Measurements from ENCODE around the gene MRPL34.

Gene MRPL34

DNA sequence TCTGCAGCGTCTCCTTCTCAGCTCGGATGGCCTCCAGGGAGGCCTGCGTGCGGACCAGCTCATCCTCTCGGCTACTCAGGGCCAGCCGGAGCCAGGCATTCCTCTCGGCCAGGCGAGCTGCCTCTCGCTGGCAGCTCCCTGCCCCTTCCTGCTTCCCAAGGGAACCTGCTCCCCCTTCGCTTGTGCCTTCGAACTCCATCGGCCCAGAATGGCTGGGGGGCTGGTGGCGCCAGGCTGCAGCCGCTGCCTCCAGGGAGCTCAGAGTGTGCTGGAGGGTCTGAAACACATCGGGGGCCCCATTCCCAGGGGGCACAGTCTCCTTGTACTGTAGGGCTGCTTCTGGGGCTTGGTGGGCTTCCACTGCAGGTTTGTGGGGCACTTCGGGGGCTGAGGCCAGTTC lies 43.1 kb upstream of the MRPL34 start:
- in situ Hi-C loops (cut with HindIII; ENCODE audit: low pct_ligation_motif_present, low sequenced_read_pairs): no loop called here
- no peak overlapping the region for H3K4me3 ChIP-seq (ENCODE audit: low read depth, low read length)
- no peaks in the 10 kb centered on the region for H3K36me3 ChIP-seq (replicated peaks)
- DNase-seq: no peak
- H3K27me3 ChIP-seq (replicated peaks): no peaks in the 10 kb centered on the region
- TF ChIP-seq, protein P1, sequence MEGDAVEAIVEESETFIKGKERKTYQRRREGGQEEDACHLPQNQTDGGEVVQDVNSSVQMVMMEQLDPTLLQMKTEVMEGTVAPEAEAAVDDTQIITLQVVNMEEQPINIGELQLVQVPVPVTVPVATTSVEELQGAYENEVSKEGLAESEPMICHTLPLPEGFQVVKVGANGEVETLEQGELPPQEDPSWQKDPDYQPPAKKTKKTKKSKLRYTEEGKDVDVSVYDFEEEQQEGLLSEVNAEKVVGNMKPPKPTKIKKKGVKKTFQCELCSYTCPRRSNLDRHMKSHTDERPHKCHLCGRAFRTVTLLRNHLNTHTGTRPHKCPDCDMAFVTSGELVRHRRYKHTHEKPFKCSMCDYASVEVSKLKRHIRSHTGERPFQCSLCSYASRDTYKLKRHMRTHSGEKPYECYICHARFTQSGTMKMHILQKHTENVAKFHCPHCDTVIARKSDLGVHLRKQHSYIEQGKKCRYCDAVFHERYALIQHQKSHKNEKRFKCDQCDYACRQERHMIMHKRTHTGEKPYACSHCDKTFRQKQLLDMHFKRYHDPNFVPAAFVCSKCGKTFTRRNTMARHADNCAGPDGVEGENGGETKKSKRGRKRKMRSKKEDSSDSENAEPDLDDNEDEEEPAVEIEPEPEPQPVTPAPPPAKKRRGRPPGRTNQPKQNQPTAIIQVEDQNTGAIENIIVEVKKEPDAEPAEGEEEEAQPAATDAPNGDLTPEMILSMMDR (IDR thresholded peaks at IDR 0.05; ENCODE audit: low read depth, low read length, missing control alignments): no peak
- no peak overlapping the region for H3K27ac ChIP-seq

DNA sequence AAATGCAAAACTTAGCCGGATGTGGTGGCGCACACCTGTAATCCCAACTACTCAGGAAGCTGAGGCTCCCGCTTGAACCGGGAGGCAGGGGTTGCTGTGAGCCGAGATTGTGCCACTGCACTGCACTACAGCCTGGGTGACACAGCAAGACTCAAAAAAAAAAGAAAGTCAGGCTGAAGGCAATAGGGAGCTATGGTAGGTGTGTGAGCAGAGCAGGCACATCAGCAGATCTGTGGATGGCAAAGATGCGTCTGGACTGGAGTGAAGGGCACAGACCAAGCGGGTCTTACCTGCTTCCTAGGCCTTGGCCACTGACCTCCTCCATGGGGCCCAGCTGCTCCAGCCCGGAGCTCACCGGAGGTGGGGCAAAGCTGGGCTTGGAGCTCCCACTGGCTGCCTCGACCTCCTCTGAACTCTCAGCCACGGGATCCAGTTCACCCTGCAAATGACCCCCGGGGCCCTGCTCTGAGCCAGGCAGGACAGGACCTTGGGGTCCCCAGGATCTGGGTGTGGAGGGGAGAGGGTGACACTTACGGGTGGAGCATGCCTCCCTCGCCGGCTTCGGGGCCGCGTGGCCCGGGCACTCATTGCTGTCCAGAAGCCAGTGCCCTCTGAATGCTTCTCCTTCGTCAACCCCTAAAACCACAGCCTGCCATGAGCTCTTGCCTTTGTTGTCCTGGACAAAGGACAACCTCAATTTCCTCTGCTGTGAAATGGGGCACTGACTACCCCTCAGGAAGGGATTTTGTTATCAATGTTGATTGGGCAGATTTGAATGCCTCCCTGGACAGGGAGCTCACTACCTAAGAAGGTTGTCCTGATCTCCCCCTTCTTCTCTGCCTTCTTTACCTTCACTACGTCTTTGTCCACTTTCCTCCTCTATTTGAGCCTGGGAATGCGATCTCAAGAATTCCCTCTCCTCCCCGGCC lies 41.7 kb upstream of the MRPL34 start:
- H3K27ac ChIP-seq: no peak overlapping the region
- DNase-seq: no peak
- H3K27me3 ChIP-seq (replicated peaks): no peaks in the 10 kb centered on the region
- H3K36me3 ChIP-seq (replicated peaks): peaks cover 4% of the 10 kb centered on the region
- in situ Hi-C loops (cut with HindIII; ENCODE audit: low pct_ligation_motif_present, low sequenced_read_pairs): no loop called here
- no peak overlapping the region for H3K4me3 ChIP-seq (ENCODE audit: low read depth, low read length)
- TF ChIP-seq, protein P1 (IDR thresholded peaks at IDR 0.05; ENCODE audit: low read depth, low read length, missing control alignments): no peak

- TF ChIP-seq, protein P1 (IDR thresholded peaks at IDR 0.05; ENCODE audit: low read depth, low read length, missing control alignments): no peak
- in situ Hi-C loops (cut with HindIII; ENCODE audit: low pct_ligation_motif_present, low sequenced_read_pairs): no loop called here
- H3K27me3 ChIP-seq (replicated peaks): no peaks in the 10 kb centered on the region
- no peak within 1 kb of the TSS for H3K27ac ChIP-seq
- H3K4me3 ChIP-seq (ENCODE audit: low read depth, low read length): no peak within 1 kb of the TSS
- no peak for DNase-seq
- peaks cover 9% of the 10 kb centered on the region for H3K36me3 ChIP-seq (replicated peaks)
Observed at GRCh38 chr19:17264641-17264979, 41.1 kb upstream of the MRPL34 start, which contains the start of gene USHBP1. Gene USHBP1 (minus strand): TSS chr19:17264745. CDS start chr19:17264299, 446 bp downstream.

DNA sequence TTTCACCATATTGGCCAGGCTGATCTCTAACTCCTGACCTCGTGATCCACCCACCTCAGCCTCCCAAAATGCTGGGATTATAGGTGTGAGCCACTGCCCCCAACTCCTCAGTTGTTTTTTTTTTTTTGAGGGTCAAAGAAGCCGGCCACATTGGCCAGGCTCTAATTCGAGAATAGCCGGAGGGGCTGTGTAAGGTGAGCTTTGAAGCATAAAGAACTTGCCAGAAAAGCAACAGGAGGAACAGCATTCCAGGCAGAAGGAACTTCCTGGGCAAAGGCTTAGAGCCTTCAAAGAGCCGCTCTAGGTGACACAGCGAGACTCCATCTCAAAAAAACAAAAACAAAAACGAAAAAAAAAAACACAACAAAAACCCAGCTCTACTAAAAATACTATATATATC lies 39.6 kb upstream of the MRPL34 start:
- H3K4me3 ChIP-seq (ENCODE audit: low read depth, low read length): no peak overlapping the region
- no peaks in the 10 kb centered on the region for H3K27me3 ChIP-seq (replicated peaks)
- DNase-seq: no peak
- TF ChIP-seq, protein P1 (IDR thresholded peaks at IDR 0.05; ENCODE audit: low read depth, low read length, missing control alignments): no peak
- in situ Hi-C loops (cut with HindIII; ENCODE audit: low pct_ligation_motif_present, low sequenced_read_pairs): no loop called here
- peaks cover 15% of the 10 kb centered on the region for H3K36me3 ChIP-seq (replicated peaks)
- H3K27ac ChIP-seq: no peak overlapping the region

- Histone ChIP-seq H3K36me3 (replicated peaks) (peaks cover 20% of the 10 kb centered on the region), H3K27me3 (replicated peaks) (no peaks in the 10 kb centered on the region), H3K27ac (no peak overlapping the region), H3K4me3 (ENCODE audit: low read depth, low read length) (no peak overlapping the region)
- in situ Hi-C loops (cut with HindIII; ENCODE audit: low pct_ligation_motif_present, low sequenced_read_pairs): no loop called here
- TF ChIP-seq, protein P1 (IDR thresholded peaks at IDR 0.05; ENCODE audit: low read depth, low read length, missing control alignments): no peak
- no peak for DNase-seq
Observed at GRCh38 chr19:17266589-17266974, 39.1 kb upstream of the MRPL34 start.

Measured in brain microvascular endothelial cell (primary cell).